Measurements from ENCODE around the gene CASP3.
"Not testable (repeated sequence)": the region's sequence is repeated elsewhere in the genome, so short reads cannot be mapped to it uniquely, and the experiment has no call there.

CASP3 gene

GRCh38 chr4:184596617-184597185 lies 52.5 kb downstream of the CASP3 start:
- DNase-seq (ENCODE audit: low read depth in 1 of 2, low spot score in 1 of 2), result no peak

- no peak for DNase-seq (ENCODE audit: low read depth in 1 of 2, low spot score in 1 of 2)
Measured at GRCh38 chr4:184596044-184596616, 53.1 kb downstream of the CASP3 start.

DNA sequence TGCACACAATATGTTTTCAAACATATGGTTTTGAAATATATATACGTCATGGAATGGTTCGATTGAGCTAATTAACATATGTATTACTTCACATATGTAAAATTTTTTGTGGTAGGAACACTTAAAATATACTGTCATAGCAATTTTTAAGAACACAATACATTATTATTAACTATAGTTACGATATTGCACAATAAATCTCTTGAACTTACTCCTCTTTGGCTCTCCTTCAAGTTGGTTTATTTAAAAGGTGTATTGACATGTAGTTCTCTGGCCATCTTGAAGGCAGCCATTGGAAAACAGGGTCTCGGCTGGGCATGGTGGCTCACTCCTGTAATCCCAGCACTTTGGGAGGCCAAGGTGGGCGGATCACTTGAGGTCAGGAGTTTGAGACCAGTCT lies 53.8 kb downstream of the CASP3 start:
- DNase-seq (ENCODE audit: low read depth in 1 of 2, low spot score in 1 of 2), result no peak

DNA sequence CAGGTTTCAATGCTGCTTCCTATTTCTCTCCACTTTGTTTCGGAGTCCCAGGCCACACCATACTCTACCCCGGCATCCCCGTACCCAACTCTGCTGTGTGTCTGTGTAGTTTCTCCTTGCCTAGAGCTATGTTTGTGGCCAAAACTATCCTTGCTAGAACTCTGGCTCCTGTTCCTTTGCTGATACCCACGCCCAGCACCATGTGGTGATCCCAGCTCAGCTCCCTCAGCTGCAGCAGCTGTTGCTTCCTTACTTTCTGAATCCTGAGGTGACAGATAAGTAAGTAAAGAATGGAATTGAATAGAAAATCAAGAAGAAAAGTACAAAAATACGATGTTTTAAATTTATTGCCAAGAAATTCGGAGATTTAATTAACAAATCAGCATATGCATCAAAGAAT lies 55.8 kb downstream of the CASP3 start:
- DNase-seq (ENCODE audit: low read depth in 1 of 2, low spot score in 1 of 2), result no peak

GRCh38 chr4:184591747-184592270 lies 57.4 kb downstream of the CASP3 start:
- DNase-seq (ENCODE audit: low read depth in 1 of 2, low spot score in 1 of 2), result not testable (repeated sequence)

DNA sequence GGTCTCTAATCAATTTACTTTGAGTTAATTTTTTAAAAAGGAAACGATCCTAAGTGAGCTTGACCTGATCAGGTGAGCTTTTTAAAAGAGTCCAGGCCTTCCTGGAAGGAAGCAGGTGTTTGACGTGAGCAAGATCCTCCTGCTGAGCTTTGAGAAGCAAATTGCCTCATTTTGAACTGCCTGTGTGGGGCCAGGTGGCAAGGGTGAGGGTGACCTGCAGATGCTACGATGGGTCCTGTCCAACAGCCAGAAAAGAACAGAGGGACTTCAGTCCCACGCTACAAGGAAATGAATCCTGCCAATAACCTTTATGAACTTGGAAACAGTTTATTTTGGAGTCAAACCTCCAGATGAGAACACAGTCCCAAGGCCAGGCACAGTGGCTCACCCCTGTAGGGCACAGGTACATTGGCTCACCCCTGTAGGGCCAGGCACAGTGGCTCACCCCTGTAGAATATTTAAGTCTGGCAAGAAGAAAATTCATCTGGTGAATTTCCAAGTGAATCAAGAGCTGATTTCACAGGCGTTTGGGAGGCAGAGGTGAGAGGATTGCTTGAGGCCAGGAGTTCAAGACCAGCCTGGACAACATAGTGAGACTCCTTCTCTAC lies 58.1 kb downstream of the CASP3 start:
- no peak for DNase-seq (ENCODE audit: low read depth in 1 of 2, low spot score in 1 of 2)

GRCh38 chr4:184590196-184590595 lies 59.1 kb downstream of the CASP3 start:
- no peak for DNase-seq (ENCODE audit: low read depth in 1 of 2, low spot score in 1 of 2)

DNA sequence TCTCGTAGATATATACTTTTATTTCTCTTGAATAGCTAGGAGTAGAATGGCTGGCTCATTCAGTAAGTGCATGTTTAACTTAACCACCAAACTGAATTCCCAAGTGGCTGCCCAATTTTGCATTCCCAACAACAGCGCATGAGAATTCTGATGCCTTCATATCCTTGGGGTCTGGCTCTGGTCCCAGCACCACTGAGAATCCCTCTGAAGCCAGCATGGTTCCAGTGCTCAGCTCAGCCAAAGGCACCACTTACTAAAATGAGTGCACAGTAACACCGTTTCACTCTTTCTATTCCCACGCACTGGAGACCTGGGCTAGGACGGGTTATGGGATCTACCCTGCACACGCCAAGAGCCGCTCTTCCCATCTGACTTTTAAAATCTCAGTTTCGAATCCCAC lies 60.4 kb downstream of the CASP3 start:
- no peak for DNase-seq (ENCODE audit: low read depth in 1 of 2, low spot score in 1 of 2)

- DNase-seq (ENCODE audit: low read depth in 1 of 2, low spot score in 1 of 2), result no peak
Measured at GRCh38 chr4:184587701-184588100, 61.5 kb downstream of the CASP3 start.

GRCh38 chr4:184587221-184587620 lies 62.0 kb downstream of the CASP3 start:
- DNase-seq (ENCODE audit: low read depth in 1 of 2, low spot score in 1 of 2), result no peak

- DNase-seq (ENCODE audit: low read depth in 1 of 2, low spot score in 1 of 2), result no peak
Measured at GRCh38 chr4:184583738-184584502, 65.3 kb downstream of the CASP3 start.
